Choroid plexus epithelial cell (primary cell): ENCODE results near the gene TSPEAR.
"Not testable (repeated sequence)": the region's sequence is repeated elsewhere in the genome, so short reads cannot be mapped to it uniquely, and the experiment has no call there.

ENCODE experiments used
- DNase-seq: peaks from one replicate; pipeline ENCODE4 v3.0.0-alpha.2; 2010; ENCODE audit warnings: low read depth
- H3K4me3 ChIP-seq: 2 replicates; pipeline ENCODE4 v1.5.1; 2011; ENCODE audit warnings: low read depth, mild to moderate bottlenecking, control low read depth, low read length, moderate library complexity
- TF ChIP-seq, protein P1 (sequence below): conservative IDR thresholded peaks from 2 replicates; pipeline ENCODE4 v1.5.1; 2011; ENCODE audit warnings: low read depth, mild to moderate bottlenecking, control low read depth, inconsistent platforms, low read length, moderate library complexity

TSPEAR gene

DNA sequence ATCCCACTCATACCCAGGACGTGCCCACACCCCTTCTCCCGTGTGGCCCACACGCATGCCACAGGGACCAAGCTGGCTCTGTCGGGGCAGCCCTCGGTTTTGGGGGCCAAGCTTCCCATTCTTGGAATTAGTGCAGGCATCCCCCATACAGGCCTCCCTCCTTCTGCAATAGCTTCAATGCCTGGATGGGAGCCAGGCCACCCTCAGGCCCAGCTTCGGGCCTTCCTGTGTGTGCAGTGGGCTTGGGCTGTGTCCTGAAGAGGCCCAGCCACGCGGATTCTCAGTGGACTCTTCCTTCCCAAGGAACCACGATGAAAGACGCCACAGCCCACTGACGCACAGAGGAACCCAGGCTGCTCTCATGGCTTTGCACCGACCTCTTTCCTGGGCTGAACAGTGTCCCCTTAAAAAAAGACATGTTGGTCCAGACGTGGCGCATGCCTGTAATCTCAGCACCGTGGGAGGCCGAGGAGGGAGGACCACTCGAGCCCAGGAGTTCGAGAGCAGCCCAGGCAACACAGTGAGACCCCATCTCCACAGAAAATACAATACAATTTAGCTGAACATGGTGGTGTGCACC is 61.8 kb downstream of the TSPEAR start:
- TF ChIP-seq, protein P1, sequence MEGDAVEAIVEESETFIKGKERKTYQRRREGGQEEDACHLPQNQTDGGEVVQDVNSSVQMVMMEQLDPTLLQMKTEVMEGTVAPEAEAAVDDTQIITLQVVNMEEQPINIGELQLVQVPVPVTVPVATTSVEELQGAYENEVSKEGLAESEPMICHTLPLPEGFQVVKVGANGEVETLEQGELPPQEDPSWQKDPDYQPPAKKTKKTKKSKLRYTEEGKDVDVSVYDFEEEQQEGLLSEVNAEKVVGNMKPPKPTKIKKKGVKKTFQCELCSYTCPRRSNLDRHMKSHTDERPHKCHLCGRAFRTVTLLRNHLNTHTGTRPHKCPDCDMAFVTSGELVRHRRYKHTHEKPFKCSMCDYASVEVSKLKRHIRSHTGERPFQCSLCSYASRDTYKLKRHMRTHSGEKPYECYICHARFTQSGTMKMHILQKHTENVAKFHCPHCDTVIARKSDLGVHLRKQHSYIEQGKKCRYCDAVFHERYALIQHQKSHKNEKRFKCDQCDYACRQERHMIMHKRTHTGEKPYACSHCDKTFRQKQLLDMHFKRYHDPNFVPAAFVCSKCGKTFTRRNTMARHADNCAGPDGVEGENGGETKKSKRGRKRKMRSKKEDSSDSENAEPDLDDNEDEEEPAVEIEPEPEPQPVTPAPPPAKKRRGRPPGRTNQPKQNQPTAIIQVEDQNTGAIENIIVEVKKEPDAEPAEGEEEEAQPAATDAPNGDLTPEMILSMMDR, result no peak
- no peak for DNase-seq
- no peak overlapping the region for H3K4me3 ChIP-seq

DNA sequence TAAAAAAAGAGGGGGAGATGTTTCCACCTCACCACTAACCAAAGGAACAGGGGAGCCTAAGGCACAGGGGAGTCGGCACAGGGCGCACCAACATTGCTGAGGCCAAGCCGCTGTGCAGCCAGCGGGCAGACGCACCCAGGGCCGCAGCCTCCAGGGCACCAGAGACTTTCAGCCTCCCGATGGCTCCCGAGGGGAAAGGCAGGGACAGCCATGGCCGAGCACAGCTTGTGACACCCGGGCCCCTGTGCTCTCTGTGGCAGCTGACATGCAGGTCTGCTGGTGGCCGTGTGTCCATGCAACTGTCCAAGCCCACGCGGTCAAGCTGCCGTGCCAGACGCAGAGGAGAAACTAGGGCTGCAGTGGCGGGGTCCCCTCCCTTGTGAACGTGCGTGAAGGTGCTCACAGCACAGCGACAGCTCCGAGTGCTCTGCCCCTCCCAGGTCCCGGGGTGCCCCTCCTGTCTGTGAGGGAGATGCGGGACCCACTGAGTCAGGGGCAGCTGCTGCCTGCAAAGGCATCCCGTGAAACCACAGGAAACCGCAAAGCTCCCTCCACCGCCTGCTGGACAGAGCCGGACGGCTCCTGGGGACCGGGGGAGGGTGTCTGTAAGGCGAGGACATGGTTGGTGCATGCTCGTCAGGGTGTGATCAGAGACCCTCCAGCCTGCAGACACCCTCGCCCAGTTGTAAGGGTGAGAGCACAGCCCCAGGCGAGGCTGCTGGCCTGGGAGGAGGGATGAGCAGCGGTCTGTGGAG is 62.6 kb downstream of the TSPEAR start:
- H3K4me3 ChIP-seq, result no peak overlapping the region
- TF ChIP-seq, protein P1, result no peak
- DNase-seq, result no peak

DNA sequence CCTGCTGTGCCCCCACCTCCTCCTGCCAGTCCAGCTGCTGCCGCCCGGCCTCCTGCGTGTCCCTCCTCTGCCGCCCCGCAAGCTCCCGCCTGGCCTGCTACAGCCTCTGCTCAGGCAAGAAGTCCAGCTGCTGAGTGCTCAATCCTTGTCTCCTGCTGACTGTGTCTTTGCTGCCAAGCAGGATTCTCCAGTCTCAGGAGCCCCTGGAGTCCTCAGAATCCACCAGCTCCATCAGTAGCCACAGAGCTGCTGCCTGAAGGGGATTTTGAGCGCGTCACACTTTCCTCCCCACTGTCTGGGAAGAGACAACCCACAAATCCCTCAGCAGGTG is 64.2 kb downstream of the TSPEAR start:
- H3K4me3 ChIP-seq, result no peak overlapping the region
- no peak for DNase-seq
- TF ChIP-seq, protein P1, result no peak

DNA sequence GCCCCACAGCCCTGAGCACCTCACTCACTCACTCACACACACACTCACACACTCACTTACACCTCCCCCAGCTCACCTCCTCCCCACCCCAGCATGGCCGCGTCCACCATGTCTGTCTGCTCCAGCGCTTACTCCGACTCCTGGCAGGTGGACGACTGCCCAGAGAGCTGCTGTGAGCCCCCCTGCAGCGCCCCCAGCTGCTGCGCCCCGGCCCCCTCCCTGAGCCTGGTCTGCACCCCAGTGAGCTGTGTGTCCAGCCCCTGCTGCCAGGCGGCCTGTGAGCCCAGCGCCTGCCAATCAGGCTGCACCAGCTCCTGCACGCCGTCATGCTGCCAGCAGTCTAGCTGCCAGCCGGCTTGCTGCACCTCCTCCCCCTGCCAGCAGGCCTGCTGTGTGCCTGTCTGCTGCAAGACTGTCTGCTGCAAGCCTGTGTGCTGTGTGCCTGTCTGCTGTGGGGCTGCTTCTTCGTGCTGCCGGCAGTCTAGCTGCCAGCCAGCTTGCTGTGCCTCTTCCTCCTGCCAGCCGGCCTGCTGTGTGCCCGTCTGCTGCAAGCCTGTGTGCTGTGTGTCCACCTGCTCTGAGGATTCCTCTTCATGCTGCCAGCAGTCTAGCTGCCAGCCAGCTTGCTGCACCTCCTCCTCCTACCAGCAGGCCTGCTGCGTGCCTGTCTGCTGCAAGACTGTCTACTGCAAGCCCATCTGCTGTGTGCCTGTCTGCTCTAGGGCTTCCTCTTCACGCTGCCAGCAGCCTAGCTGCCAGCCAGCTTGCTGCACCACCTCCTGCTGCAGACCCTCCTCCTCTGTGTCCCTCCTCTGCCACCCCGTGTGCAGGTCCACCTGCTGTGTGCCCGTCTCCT is 64.8 kb downstream of the TSPEAR start, which contains the start of gene KRTAP10-11:
KRTAP10-11 (plus strand) TSS at position 49 of the 856 bp plus-strand sequence; CDS start at position 94, 45 bp downstream.
- DNase-seq, H3K4me3 ChIP-seq: not testable (repeated sequence)

DNA sequence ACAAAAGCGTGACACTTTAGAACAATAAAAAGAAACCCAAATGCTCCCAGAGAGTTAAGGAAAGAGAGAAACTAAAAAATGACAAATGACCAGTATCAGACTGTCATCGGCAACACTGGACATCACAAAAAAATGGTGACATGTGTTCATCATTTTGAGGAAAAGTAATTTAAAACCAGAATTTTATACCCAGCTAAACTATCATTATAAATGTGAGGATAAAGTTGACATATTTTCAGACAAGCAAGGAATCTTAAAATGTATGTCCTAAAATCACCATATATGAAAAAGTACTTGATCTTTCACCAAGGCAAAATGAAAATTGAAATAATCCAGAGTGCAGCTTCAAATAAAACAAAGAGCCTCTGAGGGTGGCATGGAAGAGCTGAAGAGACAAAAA is 66.5 kb downstream of the TSPEAR start:
- H3K4me3 ChIP-seq, result no peak overlapping the region
- TF ChIP-seq, protein P1, result no peak
- DNase-seq, result no peak

DNA sequence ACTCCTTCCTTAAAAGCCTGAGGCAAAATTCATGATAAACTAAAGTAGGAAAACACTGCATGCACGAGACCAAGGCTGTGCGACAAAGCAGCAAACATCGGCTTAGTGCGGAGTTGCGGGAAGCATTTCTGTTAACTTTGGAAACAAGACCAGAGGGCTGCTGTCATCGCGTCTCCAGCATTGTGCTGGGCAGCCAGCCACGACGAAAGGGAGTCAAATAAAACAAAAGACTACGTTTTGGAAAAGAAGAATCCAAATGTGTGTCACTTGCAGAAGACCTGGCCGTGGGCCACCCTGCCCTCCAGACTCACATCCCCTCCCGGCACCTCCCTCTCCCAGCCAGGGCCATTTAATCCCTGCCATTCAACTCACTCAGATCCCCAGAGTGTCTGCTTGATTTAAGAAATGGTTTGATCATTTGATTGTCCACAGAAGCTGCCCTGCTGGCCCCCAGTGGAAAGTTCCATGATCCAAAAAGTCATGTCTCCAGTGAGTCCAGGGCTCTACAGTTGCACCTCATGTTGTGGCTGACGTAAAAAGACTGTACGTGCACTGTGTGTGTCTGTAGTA is 67.5 kb downstream of the TSPEAR start:
- H3K4me3 ChIP-seq, result no peak overlapping the region
- DNase-seq, result no peak
- TF ChIP-seq, protein P1, result no peak

DNA sequence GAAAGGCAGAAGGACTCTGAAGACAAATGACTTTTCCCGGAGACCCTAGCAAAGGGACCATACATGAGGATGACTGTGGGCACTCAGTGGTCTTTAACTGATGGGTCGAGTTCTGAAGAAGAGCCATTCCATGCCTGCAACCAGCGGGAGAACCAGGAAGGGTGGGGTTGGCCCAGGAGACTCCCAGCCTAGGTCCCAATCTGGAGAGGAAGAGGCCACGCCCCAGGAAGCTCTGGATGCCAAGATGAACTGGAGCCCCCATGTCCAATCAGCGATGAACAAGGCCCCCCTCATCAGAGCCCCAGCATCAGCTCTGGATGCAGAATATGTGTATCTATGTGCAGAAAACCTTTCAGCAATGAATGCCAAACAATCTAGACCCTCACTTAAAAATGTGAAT is 70.6 kb downstream of the TSPEAR start:
- no peak for DNase-seq
- no peak overlapping the region for H3K4me3 ChIP-seq
- TF ChIP-seq, protein P1, result no peak
